ENCODE measurements around the gene COQ8A.

DNA sequence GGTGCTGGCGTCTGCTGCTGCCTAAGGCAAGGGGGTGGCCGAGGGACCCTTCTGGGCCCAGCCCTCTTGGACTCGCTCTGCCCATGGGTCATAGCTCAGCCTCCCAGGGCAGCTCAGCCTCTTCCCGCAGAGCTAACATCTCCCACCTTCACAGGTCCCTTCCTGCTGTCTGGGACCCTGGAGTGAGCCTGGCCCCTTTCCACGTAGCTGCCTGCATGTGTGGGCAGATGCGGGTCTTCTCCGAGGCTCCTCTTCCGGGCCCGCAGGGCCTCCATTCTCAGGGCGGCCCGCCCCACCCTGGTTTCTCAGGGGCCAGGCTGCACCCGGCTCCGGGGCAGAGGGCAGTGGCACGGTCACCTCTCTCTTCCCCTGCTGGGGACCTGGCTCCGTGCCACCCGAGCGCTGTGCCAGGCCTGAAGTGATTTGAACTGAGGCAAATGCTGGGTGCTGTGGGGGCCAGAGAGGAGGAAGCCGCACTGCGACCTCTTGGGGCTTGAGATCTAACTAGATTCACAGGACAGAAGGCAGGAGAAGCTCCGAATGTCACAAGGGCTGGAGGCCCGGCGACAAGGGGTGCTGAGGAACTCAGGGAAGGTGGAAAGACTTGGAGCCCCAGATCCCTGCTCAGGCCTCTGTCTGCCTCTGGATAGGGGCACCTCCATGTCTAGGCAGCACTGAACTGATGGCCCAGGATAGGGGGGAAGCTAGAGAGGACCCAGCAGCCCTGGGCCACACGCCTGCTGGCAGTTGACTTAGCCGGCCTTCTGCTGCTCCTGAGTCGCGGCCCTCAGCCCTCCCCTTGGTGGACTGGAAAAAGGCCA is 40.7 kb downstream of the COQ8A start:
- TF ChIP-seq YY1 (IDR thresholded peaks at IDR 0.05; ENCODE audit: insufficient read depth, insufficient read length) (no peak), ZNF274 (IDR thresholded peaks at IDR 0.05; ENCODE audit: low read depth, low read length) (no peak)
